Stimulated activated CD8-positive, alpha-beta memory T cell treated with anti-CD3 and anti-CD28 coated beads, Interleukin-4, amount 100 ng/mL, for 24 hours (primary cell): ENCODE results near the gene ROR2.
"Not testable (repeated sequence)": the region's sequence is repeated elsewhere in the genome, so short reads cannot be mapped to it uniquely, and the experiment has no call there.

Experiments used
- DNase-seq: peaks from one replicate; pipeline ENCODE4 v3.0.0-alpha.2; 2020; ENCODE audit warnings: low read depth

Gene ROR2

GRCh38 chr9:91949946-91950664 is at the start of gene ROR2:
Gene ROR2 (minus strand): TSS chr9:91950228.
- DNase-seq, result peak; percentile 33

DNA sequence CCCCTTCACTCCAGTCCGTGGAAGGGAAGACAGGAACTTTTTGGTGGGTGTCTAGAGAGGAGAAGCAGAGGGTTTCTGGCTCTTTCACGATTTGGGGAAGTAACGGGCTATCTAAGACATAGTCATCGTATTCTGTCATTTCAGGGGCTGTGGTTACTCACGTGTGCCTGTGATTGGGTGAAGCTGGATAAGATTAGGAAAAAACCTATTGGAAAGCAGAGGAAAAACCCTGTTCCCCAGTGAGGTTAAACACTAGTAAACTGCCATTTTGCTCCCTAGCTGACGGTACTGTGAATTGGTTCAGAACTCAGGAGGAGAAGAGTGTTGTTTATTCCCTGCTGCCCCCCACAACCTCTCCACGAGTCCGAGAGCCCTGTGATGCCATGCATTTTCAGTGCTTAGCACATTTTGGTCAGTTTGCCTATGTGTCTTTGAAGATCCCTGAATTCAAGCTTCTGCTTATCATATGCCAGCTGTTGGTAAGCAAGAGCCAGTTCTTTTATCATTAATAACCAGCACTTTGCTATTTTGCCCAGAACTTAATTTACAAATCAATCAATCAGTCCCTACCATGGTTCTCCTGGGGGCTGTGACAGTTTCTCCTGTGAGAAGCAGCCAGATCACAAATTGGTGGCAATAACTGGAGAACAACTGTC is 45.1 kb upstream of the ROR2 start:
- no peak for DNase-seq

- no peak for DNase-seq
These were observed 44.4 kb upstream of the ROR2 start for GRCh38 chr9:91994422-91994821.

DNA sequence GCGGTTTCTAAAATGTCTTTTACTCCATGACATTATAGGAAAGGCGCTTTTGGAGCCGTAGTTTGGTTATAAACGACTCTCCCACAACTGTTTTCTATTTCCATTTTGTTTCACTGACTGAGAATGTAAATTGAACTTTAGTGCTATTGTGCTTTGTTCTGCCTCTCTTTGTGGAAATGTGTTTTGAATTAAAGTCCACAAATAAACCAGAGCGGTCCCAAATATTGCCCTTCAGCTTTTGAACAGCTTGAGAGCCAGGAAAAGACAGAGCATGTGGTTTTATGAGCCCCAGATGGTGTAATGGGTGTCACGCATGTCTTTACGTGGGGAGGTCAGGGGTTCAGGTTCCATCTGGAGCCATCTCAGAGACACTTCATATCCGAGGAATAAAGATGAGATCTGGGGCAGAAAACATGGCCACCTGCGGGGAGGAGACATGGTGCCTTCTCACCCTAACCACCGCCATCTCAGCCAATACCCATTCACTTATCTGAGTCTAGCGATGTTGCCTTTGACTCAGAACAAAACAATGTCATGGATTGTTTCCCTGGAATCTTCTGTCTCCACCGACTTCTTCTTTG is 42.5 kb upstream of the ROR2 start:
- DNase-seq, result no peak

DNA sequence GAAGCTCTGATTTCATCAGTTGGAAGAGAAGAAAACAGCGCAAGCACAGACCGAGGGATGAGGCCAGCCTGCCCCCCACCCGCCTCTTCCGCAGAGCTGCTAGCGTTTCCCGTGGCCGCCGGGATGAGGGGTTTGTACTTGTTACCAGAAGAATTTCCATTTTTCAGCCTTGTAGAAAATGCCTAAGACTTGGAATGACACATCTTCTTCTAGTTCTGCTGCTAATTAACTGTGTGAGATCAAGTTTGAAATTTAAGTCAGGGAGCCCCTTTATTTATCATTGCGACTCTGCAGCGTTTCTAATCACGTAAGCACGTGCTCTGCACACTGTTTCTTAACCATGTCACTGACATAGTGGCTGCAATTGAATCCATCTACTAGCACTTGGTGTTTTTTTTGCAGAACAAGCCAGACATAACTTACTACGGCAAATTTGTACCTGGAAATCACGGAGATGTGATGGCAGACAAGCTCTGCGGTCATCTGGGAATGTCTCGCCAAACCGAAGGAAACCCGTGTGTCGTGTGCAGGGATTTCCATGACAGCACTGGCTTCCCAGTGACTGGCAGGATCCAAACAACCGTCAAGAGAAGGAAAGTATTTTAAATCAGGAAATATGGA is 41.8 kb upstream of the ROR2 start:
- no peak for DNase-seq

- DNase-seq, result no peak
These were observed 36.2 kb upstream of the ROR2 start for GRCh38 chr9:91986248-91986647.

GRCh38 chr9:91985692-91986091 is 35.7 kb upstream of the ROR2 start:
- no peak for DNase-seq

DNA sequence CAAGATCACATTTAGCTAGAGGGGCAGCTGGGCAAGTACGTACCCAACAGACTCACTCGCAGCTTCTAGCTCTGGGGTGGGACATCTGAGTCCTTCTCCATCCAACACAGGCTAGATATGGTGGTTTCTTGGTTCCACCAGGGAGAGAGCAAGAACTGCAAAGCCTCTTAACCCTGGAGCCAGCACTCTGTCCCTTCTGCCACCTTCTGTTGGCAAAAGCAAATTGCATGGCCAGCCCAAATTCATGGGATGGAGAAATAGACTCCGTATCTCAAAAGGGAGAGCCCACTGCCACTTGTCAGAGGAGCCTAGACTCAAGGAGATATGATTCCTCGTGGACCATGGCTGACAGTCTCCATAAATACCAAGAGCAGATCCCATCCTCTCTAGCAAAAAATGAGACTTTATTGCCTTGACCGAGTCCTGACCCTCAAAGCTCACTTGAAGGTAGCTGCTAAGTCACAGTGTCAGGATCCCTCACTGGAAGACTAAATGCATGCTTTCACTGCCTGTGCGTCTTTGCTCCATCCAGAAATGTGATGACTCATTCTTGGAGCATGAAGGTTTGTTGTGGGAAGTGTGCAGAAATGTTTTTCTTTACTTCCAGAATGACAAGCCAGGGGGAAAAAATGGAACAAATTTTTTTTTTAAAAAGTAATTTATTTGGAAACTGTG is 28.8 kb upstream of the ROR2 start:
- no peak for DNase-seq

GRCh38 chr9:91975254-91975653 is 25.2 kb upstream of the ROR2 start:
- not testable (repeated sequence) for DNase-seq

DNA sequence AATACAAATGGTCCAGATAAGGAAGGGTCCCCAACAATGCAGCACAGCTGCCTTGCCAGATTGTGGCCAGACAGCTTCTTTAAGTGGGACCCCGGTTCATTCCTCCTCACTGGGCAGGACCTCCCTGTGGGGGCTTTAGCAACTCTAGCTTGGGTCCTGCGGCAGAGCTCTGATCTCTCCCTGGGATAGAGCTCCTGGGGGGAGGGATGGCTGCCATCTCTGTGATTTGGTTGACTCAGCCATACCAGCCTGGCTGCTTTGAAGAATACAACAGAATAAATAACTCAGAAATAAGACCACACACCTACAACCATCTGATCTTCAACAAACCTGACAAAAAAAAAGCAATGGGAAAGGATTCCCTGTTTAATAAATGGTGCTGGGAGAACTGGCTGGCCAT is 22.7 kb upstream of the ROR2 start:
- DNase-seq, result no peak

- DNase-seq, result no peak
These were observed 22.1 kb upstream of the ROR2 start for GRCh38 chr9:91972076-91972626.

- DNase-seq, result no peak
These were observed 17.2 kb upstream of the ROR2 start for GRCh38 chr9:91967259-91967658.

DNA sequence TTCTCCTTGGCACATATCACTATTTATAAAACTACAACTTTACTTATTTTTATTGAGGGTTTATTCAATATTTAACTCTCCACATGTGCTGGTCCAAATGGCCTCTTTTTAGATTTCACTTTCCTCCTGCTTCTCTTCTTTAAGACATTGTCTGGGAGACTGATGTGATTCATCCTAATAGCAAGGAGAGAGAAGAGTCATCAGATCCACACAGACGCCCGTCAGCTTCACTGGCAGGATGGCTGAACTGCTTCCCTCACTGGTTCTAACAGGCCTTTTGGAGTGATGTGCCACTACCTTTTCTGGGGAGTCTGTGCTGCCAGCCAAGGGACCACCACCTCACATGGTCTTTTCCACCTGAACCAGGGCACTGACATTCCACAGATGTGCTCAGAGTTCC is 16.5 kb upstream of the ROR2 start:
- no peak for DNase-seq

GRCh38 chr9:91963711-91964240 is 13.7 kb upstream of the ROR2 start:
- DNase-seq, result no peak

- no peak for DNase-seq
These were observed 10.3 kb upstream of the ROR2 start for GRCh38 chr9:91960367-91960766.

DNA sequence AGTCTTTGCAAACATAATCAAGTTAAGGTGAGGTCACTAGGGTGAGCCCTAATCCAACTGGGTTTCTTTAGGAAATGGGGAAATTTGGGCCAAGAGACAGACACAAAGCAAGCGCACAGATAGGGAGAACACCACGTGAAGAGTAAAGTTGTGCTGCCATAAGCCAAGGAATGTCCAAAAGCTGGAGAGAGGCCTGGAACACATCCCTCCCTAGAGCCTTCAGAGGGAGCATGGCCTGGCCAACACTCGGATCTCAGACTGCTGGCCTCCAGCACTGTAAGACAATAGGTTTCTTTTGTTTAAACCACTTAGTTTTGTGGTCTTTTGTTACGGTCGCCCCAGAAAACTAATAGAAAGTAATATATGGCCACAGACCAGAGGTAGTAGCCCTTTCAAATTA is 8.1 kb upstream of the ROR2 start:
- DNase-seq, result no peak

DNA sequence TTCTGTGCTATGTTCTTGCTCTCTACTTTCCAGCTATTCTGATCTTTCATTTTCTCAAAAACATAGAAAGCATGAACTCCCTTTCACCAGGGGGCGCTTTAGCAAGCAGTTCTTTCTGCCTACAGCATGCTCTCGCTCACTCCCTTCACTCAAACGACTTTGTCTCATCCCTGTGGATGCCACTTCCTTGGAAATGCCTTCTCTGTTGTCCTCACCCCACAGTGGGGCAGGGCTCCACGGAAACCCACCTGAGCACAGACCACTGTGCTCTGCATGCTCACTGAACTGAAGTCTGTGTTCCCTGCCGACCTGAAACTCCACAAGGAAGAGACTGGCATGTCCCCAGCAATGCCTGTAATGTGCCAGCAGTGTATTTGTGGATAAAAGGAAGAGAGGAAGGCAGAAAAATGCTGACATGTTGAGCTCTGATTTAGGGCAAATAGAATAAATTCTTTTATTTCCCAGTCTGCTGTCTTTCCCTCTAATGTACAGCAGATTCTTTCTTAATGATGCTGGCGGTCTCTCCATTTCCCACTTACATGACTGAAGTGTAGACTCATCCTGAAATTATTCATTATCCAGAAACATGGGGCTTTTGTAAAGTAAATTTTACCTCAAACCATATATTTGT is 4.9 kb upstream of the ROR2 start:
- no peak for DNase-seq

GRCh38 chr9:91953718-91954117 is 3.7 kb upstream of the ROR2 start:
- DNase-seq, result no peak

DNA sequence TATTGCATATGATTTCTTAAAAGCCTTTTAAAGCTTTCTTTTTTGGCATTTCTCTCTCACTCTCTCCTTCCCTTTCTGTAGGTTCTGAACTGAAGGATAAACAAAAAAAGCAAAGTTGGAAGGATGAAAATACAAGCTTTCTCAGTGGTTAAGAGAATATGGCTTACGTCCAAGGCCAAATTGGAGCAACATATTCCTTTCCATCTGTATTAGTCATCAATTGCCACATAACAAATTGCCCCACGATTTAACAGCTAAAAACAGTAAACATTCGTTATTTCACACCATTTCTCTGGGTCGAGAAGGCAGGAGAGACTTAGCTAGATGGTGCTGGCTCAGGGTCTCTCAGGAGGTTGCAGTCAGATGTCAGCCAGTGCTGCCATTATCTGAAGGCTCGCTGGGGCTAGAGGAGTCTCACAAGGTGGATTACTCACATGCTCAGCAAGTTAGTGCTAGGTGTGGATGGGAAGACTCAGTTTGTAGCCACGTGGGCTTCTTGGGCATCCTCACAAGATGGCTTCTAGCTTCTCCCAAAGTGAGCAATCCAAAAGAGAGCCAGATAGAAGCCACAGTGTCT is 2.0 kb upstream of the ROR2 start:
- no peak for DNase-seq

- no peak for DNase-seq
These were observed 559 bp downstream of the ROR2 start for GRCh38 chr9:91949392-91949945.
